NCI-H460 (cell line): ENCODE data around the gene OR5D18. TPM values are rescaled to one million over a fixed set of nuclear protein-coding genes. Genes with fewer than 3 reads are reported as not detected.
"Not testable (repeated sequence)": the region's sequence is repeated elsewhere in the genome, so short reads cannot be mapped to it uniquely, and the experiment has no call there.

Source experiments
- DNase-seq: peaks from one replicate; pipeline ENCODE4 v3.0.0-alpha.2; 2016; ENCODE audit warnings: low read depth; ENCODE audit errors: extremely low read depth
- polyA plus RNA-seq: library from polyadenylated mRNA; depleted of rRNA; stranded (reverse); fragments of >200 nt; gene quantifications from 2 replicates; pipeline ENCODE4 v1.2.3, GENCODE V29; 2014; cell fraction: nucleus; rRNA removed
- small RNA-seq, 2 experiments: library from RNA; depleted of rRNA; stranded (forward); fragments of <200 nt; gene quantifications; one replicate each; pipeline ENCODE3, GENCODE V24; 2014
- total RNA-seq: library from RNA; depleted of rRNA; stranded (reverse); fragments of >200 nt; shearing (Covaris generic); gene quantifications from 2 replicates; pipeline ENCODE4 v1.2.3, GENCODE V29; 2014; rRNA removed

Gene OR5D18
- not detected in 2 replicates for total RNA-seq
- polyA plus RNA-seq: not detected in 2 replicates

- no peak for DNase-seq
Observed at GRCh38 chr11:55819330-55819729, at the start of gene OR5D18. Gene OR5D18, plus strand, starts transcription at chr11:55819630. Its CDS starts 0 bp downstream, at chr11:55819630.

GRCh38 chr11:55773138-55773537 is 46.3 kb upstream of the OR5D18 start, which contains the start of gene OR5D13:
Gene OR5D13, plus strand, starts transcription at chr11:55773438. Its CDS starts 0 bp downstream, at chr11:55773438.
- no peak for DNase-seq

- DNase-seq: no peak
Observed at GRCh38 chr11:55791606-55792005, 27.8 kb upstream of the OR5D18 start.

- no peak for DNase-seq
Observed at GRCh38 chr11:55793321-55793720, 26.1 kb upstream of the OR5D18 start.

- DNase-seq: no peak
Observed at GRCh38 chr11:55795256-55795655, 24.2 kb upstream of the OR5D18 start, which contains the start of gene OR5D14. Gene OR5D14, plus strand, starts transcription at chr11:55795556. Its CDS starts 0 bp downstream, at chr11:55795556.

- DNase-seq: no peak
Observed at GRCh38 chr11:55806248-55806647, 13.2 kb upstream of the OR5D18 start.

- DNase-seq: no peak
Observed at GRCh38 chr11:55811067-55811466, 8.4 kb upstream of the OR5D18 start, which contains the start of gene OR5L1. Gene OR5L1, plus strand, starts transcription at chr11:55811367. Its CDS starts 100 bp downstream, at chr11:55811467.

- no peak for DNase-seq
Observed at GRCh38 chr11:55826919-55827318, 7.5 kb downstream of the OR5D18 start, which contains the start of gene OR5L2. Gene OR5L2, plus strand, starts transcription at chr11:55827219. Its CDS starts 0 bp downstream, at chr11:55827219.

- DNase-seq: no peak
Observed at GRCh38 chr11:55838452-55838851, 19.0 kb downstream of the OR5D18 start, which contains the start of gene OR5D16. Gene OR5D16, plus strand, starts transcription at chr11:55838752. Its CDS starts 0 bp downstream, at chr11:55838752.

- no peak for DNase-seq
Observed at GRCh38 chr11:55847453-55847852, 28.0 kb downstream of the OR5D18 start.

GRCh38 chr11:55849037-55849436 is 29.6 kb downstream of the OR5D18 start:
- DNase-seq: no peak

GRCh38 chr11:55852141-55852540 is 32.7 kb downstream of the OR5D18 start:
- DNase-seq: no peak

GRCh38 chr11:55854704-55855103 is 35.3 kb downstream of the OR5D18 start:
- DNase-seq: no peak

GRCh38 chr11:55867354-55867753 is 47.9 kb downstream of the OR5D18 start:
- DNase-seq: not testable (repeated sequence)

Small RNAs within 50 kb of the gene (small RNA-seq; reads per million reads assigned to genes)
- gene AC036111.3: 0 reads per million in 2 experiments

Other genes starting within 250 kb of the OR5D18 start
- not detected in 2 replicates for gene OR4C16, start 247.5 kb upstream of the OR5D18 start, total RNA-seq
- not detected in 2 replicates for gene OR4C11, start 212.0 kb upstream of the OR5D18 start, total RNA-seq
- gene OR4P4, start 184.5 kb upstream of the OR5D18 start, total RNA-seq: not detected in 2 replicates
- not detected in 2 replicates for gene OR4S2, start 171.3 kb upstream of the OR5D18 start, total RNA-seq
- gene OR4C6, start 157.4 kb upstream of the OR5D18 start, total RNA-seq: not detected in 2 replicates
- gene OR5D13, start 46.2 kb upstream of the OR5D18 start, total RNA-seq: not detected in 2 replicates
- not detected in 2 replicates for gene OR5D14, start 24.1 kb upstream of the OR5D18 start, total RNA-seq
- gene OR5L1, start 8.3 kb upstream of the OR5D18 start, total RNA-seq: not detected in 2 replicates
- gene OR5L2, start 7.6 kb downstream of the OR5D18 start, total RNA-seq: not detected in 2 replicates
- gene OR5D16, start 19.1 kb downstream of the OR5D18 start, total RNA-seq: not detected in 2 replicates
- not detected in 2 replicates for gene TRIM51, start 63.7 kb downstream of the OR5D18 start, total RNA-seq
- not detected in 2 replicates for gene OR5W2, start 95.0 kb downstream of the OR5D18 start, total RNA-seq
- gene OR5I1, start 116.8 kb downstream of the OR5D18 start, total RNA-seq: not detected in 2 replicates
- gene OR10AG1, start 150.3 kb downstream of the OR5D18 start, total RNA-seq: not detected in 2 replicates
- gene OR5F1, start 175.0 kb downstream of the OR5D18 start, total RNA-seq: not detected in 2 replicates
- not detected in 2 replicates for gene OR5AS1, start 208.0 kb downstream of the OR5D18 start, total RNA-seq